A673 (cell line): ENCODE results near the gene PARD6A. TPM values are rescaled to one million over a fixed set of nuclear protein-coding genes. Genes with fewer than 3 reads are reported as not detected.
A peak's percentile ranks its signal among the peaks of the same experiment; 100 is the strongest.

ENCODE experiments used
- BruUV-seq: library from RNA; stranded (reverse); fragments of 400-500 nt; replicated peaks from 2 replicates; lab custom pipeline; 2021; lab: Mats Ljungman, UMichigan
- CTCF ChIA-PET: fragments of 300-600 bp; sonication (Branson Sonifier 250); formaldehyde crosslinking; loops from one replicate; lab custom pipeline; 2022; ENCODE audit warnings: antibody characterized with exemption; lab: Charles Lee
- POLR2A ChIA-PET: fragments of 300-600 bp; sonication (Branson Sonifier 250); formaldehyde crosslinking; loops from one replicate; lab custom pipeline; 2022; ENCODE audit warnings: antibody characterized with exemption; ENCODE audit not compliant: low non-redundant PET; lab: Charles Lee
- DNase-seq: peaks from one replicate; pipeline ENCODE4 v3.0.0-alpha.2; 2015; ENCODE audit warnings: low spot score
- H3K27ac ChIP-seq: fragments of 200-600 bp; sonication (generic); 2 replicates; pipeline ENCODE4 v1.5.1; 2016; ENCODE audit warnings: mixed run types, low read depth, mild to moderate bottlenecking, mixed read lengths, antibody characterized with exemption, low read length; ENCODE audit not compliant: poor library complexity, severe bottlenecking
- H3K27me3 ChIP-seq: fragments of 200-600 bp; sonication (generic); replicated peaks from 2 replicates; pipeline ENCODE4 v1.6.1; 2017; ENCODE audit warnings: mixed run types, low read depth, mild to moderate bottlenecking, mixed read lengths, antibody characterized with exemption, low read length; ENCODE audit not compliant: insufficient read depth, poor library complexity
- H3K36me3 ChIP-seq: fragments of 200-600 bp; sonication (generic); 2 replicates; pipeline ENCODE4 v1.6.1; 2016; ENCODE audit warnings: mixed run types, mild to moderate bottlenecking, mixed read lengths, antibody characterized with exemption, low read length; ENCODE audit not compliant: insufficient read depth, poor library complexity, severe bottlenecking
- H3K4me1 ChIP-seq: fragments of 200-600 bp; sonication (generic); 2 replicates; pipeline ENCODE4 v1.6.1; 2017; ENCODE audit warnings: mixed run types, mild to moderate bottlenecking, mixed read lengths, antibody characterized with exemption, low read length; ENCODE audit not compliant: insufficient read depth, poor library complexity, severe bottlenecking
- H3K4me3 ChIP-seq: fragments of 200-600 bp; sonication (generic); 2 replicates; pipeline ENCODE4 v1.5.1; 2016; ENCODE audit warnings: low read depth, mixed run types, mild to moderate bottlenecking, mixed read lengths, low read length; ENCODE audit not compliant: poor library complexity, severe bottlenecking
- H3K9me3 ChIP-seq: fragments of 200-600 bp; sonication (generic); 2 replicates; pipeline ENCODE4 v1.6.1; 2016; ENCODE audit warnings: mixed run types, low read depth, mild to moderate bottlenecking, mixed read lengths, antibody characterized with exemption, low read length; ENCODE audit not compliant: poor library complexity, severe bottlenecking
- CTCF ChIP-seq: fragments of 300-800, 200-600 bp; sonication (generic); conservative IDR thresholded peaks from 2 replicates; pipeline ENCODE4 v1.5.1; 2017; ENCODE audit warnings: low read depth, mild to moderate bottlenecking, antibody characterized with exemption, low read length, moderate library complexity, mixed read lengths
- EZH2 ChIP-seq: fragments of 200-600 bp; sonication (generic); IDR thresholded peaks from 2 replicates; pipeline ENCODE4 v1.6.1; 2017; ENCODE audit warnings: borderline replicate concordance, low read depth, mild to moderate bottlenecking, mixed read lengths, antibody characterized with exemption, low read length; ENCODE audit not compliant: poor library complexity, severe bottlenecking
- intact Hi-C: fragments of 100-400 bp; cut with micrococcal nuclease; formaldehyde crosslinking; loops from one replicate; pipeline ENCODE4 v1.10.0; 2022; ENCODE audit not compliant: unreplicated experiment
- total RNA-seq: library from RNA; stranded (reverse); gene quantifications from 2 replicates; pipeline ENCODE4 v1.2.3, GENCODE V29; 2021

PARD6A gene
- total RNA-seq, 1 experiment from 2014 or later, result 8.6 TPM

DNA sequence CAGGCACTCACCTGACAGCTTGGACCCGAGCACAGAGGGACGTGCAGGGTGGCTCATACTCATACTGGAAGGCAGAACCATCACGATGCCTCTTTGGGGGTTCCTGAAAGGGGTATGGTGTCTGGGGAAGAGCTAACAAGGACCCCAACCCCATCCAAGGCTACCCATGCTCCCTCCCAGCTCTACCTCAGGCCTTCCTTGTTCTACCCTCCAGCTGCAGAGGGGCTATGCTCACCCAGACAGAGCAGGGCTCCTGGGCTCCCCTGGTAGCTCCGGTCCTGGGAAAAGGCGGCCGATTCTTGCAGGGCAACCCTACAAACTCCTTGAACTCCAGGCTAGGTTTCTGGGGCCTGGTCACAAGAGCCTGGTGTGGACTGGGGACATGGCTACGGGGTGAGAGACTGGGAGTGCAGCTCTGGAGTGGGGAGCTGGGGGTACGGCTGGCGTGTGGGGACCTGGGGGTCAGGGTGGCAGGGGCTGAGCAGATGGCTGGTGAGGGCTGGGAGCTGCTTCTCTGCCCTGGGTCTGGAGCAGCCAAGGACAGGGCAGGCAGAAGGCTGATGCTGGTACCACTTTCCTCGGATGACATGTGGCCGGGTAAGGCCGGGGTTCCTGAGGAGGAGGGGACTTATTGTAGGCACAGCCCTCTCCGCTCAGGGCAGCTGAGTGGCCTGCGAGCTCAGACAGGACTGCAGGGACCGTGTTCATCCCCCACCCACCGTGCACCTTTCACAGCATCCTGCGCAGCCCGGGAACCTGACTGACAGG, 2.8 kb upstream of the PARD6A start:
- ChIA-PET CTCF (interaction anchor here (2.7 kb wide), 1 partner anchor 137 kb away, joined by 17 read pairs; no protein-coding TSS in a partner anchor), POLR2A (no interaction called here)
- intact Hi-C loops, result no loop called here
- TF ChIP-seq EZH2 (no peak), CTCF (no peak)
- DNase-seq, result no peak
- Histone ChIP-seq H3K4me1 (peaks cover 12% of the 10 kb centered on the region), H3K9me3 (no peaks in the 10 kb centered on the region), H3K27me3 (no peaks in the 10 kb centered on the region), H3K36me3 (peaks cover 6% of the 10 kb centered on the region), H3K4me3 (no peak overlapping the region), H3K27ac (no peak overlapping the region)
- no TSS peak for BruUV-seq

- H3K27me3 ChIP-seq, result no peaks in the 10 kb centered on the region
- H3K9me3 ChIP-seq, result no peaks in the 10 kb centered on the region
- BruUV-seq, result no TSS peak
- TF ChIP-seq CTCF, result no peak
- TF ChIP-seq EZH2, result no peak
- ChIA-PET CTCF (interaction anchor here (2.7 kb wide), 1 partner anchor 138 kb away, joined by 17 read pairs; no protein-coding TSS in a partner anchor), POLR2A (no interaction called here)
- peaks cover 12% of the 10 kb centered on the region for H3K4me1 ChIP-seq
- intact Hi-C loops, result no loop called here
- H3K4me3 ChIP-seq, result peak overlapping the region; percentile 66
- no peak for DNase-seq
- peak overlapping the region; percentile 86 for H3K27ac ChIP-seq
- peaks cover 6% of the 10 kb centered on the region for H3K36me3 ChIP-seq
Observed at GRCh38 chr16:67658849-67659674, 1.7 kb upstream of the PARD6A start.

DNA sequence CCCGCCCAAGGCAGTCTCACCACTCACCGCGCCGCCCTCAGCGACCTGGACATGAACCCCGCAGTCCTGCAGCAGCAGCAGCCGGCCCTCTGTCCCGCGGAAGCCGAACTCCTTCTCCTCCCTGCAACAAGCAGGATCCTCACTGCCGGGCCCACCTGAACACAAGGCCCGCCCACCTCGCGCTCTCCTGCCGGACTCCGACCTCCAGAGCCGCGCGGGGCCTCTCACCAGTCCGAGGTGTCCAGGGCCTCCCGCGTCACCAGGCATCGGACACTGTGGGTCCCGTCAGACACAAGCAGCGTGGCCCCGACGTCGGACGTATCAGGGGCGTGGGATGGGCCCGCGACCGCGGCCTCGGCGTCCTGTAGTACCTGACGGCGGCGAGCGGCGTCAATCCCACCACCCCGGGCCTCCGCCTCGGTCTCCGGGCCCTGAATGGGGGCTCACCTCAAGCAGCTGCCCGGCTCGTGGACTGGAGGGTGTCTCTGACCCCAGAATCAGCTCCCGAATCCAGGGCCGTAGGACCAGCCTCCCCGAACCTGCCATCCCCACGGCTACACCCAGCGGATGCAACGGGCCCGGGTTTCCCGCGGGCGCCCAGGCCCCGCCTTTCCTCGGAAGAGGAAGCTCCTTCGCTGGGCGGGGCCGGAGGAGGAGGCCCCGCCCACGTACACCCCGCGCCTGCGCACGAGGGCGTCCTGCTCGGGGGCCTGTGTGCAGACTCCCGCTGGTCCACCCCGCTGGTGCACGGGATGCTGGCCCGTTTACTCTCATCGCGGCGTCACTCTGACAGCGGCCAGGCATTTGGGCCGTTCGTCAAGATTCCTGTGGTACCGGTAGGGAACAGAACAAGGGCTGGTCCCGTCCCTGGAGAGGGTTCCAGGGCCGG, 841 bp upstream of the PARD6A start, which contains the start of gene ACD:
Gene ACD, minus strand, starts transcription at position 586 of the 889 bp plus-strand sequence. Its CDS starts 40 bp downstream, at position 546.
- DNase-seq, result peak; percentile 97
- intact Hi-C loops, result no loop called here
- TF ChIP-seq CTCF (no peak), EZH2 (no peak)
- POLR2A ChIA-PET, result interaction anchor here (0.6 to 1.0 kb wide), 3 partner anchors 98 to 426 kb away, joined by 3 to 6 read pairs (median 3); partner anchors contain the start of genes CTCF, NFATC3 and RANBP10
- peaks cover 12% of the 10 kb centered on the region for H3K4me1 ChIP-seq
- CTCF ChIA-PET, result interaction anchor here (0.6 to 2.7 kb wide), 5 partner anchors 13 to 146 kb away, joined by 3 to 17 read pairs (median 3); no protein-coding TSS in a partner anchor
- no peaks in the 10 kb centered on the region for H3K27me3 ChIP-seq
- H3K4me3 ChIP-seq, result peak within 1 kb of the TSS; percentile 66
- H3K36me3 ChIP-seq, result peaks cover 6% of the 10 kb centered on the region
- TSS peak; percentile 78 for BruUV-seq
- peak within 1 kb of the TSS; percentile 86 for H3K27ac ChIP-seq
- no peaks in the 10 kb centered on the region for H3K9me3 ChIP-seq
